NCI-H2227 (cell line): Measurements from ENCODE around the gene FAM222B.
A peak's percentile ranks its signal among the peaks of the same experiment; 100 is the strongest.
"Not testable (repeated sequence)": the region's sequence is repeated elsewhere in the genome, so short reads cannot be mapped to it uniquely, and the experiment has no call there.

Experiments
- DNase-seq: peaks from one replicate; lab custom pipeline; 2025; ENCODE audit not compliant: unreplicated experiment; lab: John Stamatoyannopoulos, UW

Gene FAM222B

DNA sequence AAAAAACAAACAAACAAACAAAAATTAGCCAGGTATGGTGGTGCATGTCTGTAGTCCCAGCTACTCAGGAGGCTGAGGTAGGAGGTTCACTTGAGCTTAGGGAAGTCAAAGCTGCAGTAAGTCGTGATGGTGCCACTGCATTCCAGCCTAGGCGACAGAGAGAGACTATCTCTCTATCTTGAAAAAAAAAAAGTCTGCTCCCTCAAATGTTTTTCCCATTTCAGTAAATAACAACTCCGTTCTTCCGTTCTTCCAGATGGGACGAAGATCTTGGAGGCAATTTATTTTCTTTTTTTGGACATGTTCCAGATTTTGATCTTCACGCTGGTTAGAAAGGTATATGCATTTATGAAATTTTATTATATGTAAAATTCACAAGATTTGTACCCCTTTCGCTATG lies 31.2 kb upstream of the FAM222B start:
- no peak for DNase-seq

DNA sequence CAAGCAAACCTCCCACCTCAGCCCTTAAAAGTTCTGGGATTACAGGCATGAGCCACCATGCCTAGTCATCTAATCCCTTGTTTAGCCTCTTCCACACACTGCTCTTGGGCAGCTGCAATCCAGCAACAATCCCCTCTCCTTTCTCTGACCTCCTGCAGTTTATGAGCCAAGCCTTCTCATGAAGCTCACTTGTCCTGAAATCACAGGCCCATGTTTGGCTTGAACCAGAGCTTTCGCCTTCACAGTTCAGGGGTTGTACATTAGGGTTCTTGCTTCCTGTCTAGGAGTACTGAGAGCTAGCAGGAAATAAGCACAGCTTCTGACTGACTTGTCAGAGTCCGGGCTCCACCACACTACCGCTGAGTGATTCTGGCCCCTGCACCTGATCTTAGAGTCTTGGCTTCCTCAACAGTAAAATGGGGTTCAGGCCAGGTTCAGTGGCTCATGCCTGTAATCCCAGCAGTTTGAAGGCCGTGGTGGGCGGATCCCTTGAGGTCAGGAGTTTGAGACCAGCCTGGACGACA lies 28.5 kb upstream of the FAM222B start:
- no peak for DNase-seq

DNA sequence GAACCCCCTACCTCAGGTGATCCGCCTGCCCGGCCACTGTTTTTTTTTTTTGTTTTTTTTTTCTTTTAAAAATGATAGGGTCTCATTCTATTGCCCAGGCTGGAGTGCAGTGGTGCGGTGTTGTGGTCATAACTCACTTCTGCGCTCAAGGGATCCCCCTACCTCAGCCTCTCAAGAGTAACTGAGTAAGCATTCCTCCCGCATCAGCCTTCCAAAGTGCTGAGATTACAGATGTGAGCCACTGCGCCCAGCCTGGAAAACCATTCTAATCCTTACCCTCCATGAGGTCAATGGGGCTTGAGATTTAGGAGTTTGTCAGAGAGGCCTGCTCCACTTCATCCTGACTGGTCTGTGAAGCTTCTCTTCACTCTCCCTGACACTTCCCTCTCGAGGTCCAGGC lies 24.7 kb upstream of the FAM222B start:
- DNase-seq = no peak

DNA sequence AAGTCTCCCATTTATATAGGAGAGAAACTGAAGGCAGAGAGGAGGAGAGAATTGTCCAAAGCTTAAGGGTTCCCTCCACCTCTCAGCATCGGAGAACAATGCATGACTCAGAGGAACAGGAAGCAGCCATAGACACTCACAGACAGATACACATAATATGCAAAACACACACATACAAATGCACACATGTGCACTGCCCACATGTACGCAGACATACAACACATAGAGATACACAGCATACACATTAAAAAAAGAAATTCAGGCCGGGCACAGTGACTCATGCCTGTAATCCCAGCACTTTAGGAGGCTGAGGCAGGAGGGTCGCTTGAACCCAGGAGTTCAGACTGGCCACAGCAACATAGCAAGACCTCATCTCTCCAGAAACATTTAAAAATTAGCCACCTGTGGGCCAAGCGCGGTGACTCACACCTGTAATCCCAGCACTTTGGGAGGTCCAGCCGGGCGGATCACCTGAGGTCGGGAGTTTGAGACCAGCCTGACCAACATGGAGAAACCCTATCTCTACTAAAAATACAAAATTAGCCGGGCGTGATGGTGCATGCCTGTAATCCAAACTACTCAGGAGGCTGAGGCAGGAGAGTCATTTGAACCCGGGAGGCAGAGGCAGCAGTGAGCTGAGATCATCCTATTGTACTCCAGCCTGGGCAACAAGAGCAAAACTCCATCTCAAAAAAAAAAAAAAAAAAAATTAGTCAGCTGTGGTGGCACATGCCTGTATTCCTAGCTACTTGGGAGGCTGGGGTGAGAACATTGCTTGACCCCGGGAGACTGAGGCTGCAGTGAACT lies 23.6 kb upstream of the FAM222B start:
- no peak for DNase-seq

DNA sequence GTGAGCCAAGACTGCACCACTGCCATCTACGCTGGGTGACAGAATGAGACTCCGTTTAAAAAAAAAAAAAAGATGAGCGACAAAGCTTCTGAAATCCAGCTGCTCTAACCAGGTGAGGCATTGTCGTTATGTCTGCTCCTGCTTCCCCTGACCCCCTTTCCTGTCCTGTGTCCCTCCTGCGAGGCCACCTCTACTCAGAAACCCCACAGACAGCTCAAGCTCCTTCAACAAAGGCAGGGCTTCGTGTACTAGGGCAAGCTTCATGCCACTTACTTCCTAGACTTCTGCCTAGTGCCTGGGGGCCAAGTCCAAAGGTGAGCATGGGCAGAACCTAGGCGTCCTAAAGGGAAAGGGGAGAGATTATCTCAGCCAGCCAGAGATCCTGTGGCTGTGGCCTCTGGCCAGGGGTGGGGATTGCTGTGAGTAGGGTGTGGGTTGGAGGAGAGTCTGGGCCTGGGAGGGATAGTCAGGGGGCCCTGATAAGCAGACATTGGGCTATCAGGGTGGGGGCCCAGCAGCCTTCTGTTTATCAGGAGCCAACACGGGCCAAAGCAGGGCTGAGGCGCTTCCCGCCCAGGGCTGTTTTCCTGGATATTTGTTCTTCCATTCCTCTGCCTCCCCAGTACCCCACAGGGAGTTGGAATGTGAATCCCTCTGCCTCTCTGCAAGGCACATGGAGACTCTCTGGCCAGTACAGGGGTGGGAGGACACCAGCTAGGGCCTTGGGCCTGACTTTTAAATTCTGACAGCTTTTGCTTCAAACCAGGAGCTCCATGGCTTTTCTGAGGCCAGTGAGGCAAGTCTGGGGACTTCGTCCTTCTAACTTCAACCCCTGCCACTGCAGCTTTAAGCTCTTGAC lies 22.6 kb upstream of the FAM222B start:
- no peak for DNase-seq

DNA sequence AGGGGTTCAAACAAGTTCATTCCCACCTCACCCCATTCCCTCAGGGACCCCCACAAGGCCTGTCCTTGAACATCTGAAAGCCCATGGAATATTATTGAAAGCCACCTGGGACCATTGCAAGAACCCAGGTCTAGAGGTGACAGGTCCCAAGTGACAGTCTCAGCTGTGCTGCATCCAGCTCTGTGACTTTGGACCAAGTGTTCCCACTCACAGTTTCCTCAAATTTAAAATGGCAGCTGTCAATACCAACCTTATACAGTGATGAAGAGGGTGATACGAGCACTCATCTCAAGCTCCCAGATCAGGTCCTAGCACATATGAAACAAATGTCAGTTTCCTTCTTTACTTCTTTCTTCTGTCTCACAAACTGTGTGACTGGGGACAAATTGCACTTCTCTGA lies 21.4 kb upstream of the FAM222B start:
- DNase-seq = no peak

DNA sequence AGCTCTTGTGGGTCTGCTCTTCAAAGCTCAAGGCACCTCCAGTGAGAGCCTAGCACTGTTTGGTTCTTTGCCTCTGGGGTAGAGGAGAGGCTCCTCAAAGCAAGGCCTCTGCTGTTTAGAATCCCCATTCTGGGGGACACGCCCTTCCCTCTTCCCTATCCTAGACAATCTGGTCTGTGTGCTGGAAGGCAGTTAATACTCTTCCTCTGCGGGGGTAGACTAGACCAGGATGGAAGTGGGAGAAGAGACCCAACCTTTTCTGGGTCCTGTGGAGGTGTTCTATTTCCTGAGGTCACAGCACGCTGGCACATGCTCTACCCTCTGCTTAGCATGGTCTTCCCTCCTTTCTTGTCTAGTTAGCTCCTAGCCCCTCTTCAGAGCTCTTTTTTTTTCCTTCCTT lies 20.0 kb upstream of the FAM222B start:
- DNase-seq = no peak

DNA sequence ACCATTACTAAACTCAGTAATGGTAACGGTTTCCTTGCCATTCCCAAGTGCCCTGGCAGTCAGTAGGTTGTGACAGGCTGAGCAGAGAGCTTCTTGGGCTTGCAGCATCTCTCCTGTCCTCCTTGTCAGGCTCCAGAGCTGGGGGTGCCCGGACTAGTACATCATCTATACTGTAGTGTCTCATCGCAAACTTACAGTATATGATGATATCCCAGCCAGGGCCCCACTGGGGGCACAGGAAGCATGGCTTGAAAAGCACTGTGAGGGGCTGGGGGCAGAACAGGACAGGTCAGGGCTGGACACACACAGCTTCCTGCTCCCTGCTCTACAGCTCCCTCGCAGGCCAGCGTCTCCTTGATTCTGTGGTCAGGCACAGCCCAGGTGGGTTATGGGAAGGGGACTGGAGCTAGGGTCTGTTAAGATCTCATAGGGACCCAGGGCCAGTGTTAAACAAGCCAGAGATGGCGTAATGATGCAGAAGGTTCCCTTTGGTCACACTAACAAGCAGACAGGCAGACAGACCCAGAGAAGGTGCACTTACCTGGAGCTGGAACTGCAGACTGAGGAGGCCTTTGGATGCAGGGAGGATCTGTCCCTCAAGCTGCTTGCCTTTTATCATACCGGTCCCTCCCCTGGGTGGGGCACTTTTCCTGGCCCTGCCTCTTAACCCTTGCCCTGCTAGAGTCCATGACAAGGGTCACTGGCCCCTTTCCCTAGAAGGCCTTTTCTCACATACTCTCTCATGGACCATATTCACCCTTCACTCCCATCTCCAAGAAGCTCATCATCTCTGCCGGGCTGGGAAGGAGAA lies 19.0 kb upstream of the FAM222B start:
- DNase-seq = no peak

DNA sequence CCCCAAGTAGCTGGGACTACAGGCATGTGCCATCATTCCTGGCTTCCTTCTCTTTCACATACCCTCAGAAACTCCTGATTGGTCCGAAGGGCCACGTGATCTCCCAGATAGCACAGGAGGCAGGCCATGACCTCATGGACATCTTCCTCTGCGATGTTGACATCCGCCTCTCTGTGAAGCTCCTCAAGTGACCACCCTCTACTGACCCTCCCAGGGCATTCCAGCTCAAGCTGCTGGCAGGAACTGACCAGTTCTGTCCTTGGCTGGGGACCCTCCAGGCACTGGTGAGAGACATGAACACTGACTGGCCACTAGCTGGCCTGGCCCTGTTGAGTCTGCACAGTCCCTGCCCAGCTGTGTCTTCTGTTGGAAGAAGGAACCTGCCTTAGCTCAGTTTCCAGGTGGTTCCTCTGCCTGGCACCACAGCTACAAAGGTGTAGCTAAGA lies 17.8 kb upstream of the FAM222B start:
- DNase-seq = no peak

DNA sequence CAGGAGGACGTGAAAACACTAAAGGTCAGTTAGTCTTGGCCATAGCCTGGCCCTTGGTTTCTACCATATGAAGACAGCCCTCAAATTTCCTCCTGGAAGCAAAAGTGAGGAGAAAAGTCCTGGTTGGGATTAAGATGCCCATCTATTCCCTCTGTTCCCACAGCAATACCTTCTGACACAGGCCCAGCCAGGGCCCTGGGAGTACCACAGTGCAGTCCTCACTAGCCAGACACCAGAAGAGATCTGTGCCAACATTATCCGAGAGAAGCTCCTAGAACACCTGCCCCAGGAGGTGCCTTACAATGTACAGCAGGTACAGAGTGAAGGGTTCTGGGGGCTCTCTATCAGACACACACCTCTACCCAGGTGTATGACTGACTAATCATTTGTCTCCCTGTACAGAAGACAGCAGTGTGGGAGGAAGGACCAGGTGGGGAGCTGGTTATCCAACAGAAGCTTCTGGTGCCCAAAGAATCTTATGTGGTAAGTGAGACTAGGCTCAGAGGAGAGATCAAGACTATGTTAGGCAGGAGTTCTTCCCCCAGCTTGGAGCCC lies 16.3 kb upstream of the FAM222B start:
- DNase-seq = no peak

DNA sequence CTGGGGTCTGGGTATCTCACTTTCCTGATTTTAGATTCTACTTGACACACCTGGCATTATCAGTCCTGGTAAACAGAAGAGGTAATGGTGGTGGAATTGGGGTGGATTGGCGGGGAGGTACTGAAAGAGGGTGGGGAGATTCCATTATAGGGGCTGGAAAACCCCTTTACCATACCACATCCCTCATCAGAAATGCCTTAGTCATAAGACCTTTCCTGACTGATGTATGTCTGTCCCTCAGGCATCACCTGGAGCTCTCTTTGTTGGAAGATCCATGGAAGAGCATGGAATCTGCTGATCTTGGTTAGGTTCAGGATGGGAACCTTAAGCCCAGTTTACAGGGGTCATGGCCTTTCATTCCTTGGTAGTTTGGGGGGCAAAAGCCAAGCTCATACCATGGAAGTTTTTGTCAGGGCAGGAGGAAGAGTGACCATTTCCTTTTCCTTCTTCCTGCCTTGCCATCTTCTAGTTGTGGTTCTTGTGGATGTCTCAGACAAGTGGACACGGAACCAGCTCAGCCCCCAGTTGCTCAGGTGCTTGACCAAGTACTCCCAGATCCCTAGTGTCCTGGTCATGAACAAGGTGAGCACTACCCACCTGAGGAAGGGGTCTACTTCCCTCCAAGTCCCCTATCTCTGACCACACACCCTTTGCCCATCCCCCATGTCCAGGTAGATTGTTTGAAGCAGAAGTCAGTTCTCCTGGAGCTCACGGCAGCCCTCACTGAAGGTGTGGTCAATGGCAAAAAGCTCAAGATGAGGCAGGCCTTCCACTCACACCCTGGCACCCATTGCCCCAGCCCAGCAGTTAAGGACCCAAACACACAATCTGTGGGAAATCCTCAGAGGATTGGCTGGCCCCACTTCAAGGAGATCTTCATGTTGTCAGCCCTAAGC lies 15.6 kb upstream of the FAM222B start:
- DNase-seq = no peak

DNA sequence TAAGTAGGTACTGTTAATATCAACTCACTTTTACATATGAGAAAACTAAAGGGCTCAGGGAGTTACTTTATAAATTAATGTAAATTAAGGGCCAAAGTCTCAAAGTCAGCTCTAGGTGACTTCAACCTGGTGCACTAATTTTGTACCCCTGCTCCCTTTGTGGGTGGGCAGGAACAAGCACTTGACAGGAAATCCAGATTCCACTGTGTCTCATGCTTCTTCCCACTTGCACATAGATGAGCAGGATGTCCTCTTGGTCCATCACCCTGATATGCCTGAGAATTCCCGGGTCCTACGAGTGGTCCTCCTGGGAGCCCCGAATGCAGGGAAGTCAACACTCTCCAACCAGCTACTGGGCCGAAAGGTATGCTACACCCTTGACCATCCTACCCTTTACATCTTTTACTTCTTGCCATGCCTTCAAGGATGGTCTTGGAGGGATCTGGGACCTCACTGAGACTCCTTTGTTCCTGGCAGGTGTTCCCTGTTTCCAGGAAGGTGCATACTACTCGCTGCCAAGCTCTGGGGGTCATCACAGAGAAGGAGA lies 13.5 kb upstream of the FAM222B start:
- DNase-seq = no peak

DNA sequence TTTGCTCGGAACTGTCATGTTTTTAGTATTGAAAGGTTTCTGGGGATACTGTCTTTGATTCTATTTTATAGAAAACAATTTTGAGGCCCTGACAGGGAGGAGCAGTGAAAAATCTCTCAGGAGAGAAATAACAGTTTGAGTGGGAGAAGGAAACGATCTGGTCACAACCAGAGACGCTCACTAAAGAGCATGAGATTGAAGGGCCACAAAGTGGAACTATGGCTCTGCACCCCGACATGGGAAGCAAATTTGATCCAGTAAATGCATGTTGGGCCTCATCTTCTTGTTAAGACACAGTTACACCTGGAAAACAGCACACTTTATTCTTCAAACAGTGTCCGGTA lies 12.7 kb upstream of the FAM222B start:
- DNase-seq = no peak

DNA sequence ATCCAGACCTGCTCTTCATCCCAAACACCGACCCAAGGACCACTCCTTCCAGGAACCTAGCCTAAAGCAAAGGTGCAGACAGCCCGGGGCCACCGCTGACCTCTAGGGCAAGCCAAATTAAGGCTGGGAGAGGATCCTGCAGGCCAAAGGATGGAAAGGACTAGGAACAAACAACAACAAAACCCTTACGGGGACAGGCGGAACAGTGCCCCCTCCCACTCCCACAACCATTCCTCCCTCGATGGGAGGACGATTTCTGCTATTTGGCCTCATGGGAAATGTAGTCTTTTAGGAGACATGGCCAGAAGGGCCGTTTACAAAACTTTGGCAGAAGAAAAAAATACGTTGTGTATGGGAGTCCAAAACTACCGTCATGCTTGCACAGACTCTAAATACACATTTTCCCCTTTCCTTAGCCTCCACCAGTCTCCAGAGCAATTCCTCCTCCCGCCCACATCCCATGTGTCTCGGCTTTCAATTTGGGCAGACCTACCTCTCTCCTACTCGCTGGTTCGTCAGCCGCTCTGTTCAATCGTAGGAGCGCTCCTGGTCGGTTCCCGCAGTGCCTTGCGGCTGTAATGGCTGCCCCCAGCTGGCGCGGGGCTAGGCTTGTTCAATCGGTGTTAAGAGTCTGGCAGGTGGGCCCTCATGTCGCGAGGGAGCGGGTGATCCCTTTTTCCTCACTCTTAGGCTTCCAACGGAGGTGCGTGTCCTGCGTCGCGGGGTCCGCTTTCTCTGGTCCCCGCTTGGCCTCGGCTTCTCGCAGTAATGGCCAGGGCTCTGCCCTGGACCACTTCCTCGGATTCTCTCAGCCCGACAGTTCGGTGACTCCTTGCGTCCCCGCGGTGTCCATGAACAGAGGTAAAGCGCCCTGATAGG lies 12.1 kb upstream of the FAM222B start, which contains the start of gene ERAL1:
TSS of gene ERAL1 (plus strand) at position 560 of the 879 bp plus-strand sequence. CDS start at position 579, 19 bp downstream.
- peak; percentile 84 for DNase-seq

DNA sequence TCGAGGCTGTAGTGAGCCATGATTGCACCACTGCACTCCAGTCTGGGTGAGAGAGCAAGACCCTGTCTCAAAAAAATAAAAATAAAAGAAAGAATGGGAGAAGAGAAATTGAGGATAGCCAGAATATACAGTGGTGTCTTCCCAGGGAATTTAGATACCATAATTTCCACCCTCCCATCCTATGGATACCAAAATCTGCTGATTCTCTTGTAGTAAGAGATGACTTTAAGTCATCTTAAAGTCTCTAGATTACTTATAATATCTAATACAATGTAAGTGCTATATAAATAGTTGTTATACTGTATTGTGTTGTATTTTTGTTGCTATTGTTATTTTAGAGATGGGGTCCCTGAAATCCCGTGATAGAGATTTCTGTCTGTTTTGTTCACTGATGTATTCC lies 10.7 kb upstream of the FAM222B start:
- no peak for DNase-seq

DNA sequence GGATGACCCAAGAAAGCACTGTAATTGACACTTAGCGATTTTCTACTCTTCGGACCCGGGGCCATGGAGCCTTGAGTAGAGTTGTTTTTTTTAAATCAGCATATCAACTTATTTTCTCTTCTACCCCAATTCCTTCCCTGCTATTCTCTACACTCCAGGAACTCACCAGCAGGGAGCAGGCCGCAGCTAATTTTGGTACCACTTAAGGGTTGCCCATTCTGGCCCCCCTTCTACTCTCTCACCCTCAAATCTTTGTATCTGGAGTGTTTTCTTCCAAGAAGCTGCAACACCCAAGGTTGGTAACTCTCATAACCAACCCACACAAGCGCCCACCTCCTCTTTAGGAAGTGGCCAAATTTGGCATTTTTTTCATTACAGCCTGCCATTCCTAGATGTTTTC lies 6.7 kb upstream of the FAM222B start:
- DNase-seq = no peak

DNA sequence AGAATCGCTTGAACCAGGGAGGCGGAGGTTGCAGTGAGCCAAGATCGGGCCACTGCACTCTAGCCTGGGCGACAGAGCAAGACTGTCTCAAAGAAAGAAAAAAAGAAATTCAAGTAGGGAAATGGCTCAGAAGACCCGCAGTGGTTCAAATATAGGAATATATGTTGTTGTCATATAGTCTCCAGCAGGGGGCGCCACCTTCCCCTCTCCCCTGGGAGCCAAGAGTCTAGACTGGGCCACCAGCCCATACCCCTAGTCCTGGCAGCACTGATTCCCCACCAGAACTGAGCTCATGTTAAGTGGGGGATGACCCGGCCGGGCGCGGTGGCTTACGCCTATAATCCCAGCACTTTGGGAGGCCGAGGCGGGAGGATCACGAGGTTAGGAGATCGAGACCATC lies 6.1 kb upstream of the FAM222B start:
- DNase-seq = not testable (repeated sequence)

DNA sequence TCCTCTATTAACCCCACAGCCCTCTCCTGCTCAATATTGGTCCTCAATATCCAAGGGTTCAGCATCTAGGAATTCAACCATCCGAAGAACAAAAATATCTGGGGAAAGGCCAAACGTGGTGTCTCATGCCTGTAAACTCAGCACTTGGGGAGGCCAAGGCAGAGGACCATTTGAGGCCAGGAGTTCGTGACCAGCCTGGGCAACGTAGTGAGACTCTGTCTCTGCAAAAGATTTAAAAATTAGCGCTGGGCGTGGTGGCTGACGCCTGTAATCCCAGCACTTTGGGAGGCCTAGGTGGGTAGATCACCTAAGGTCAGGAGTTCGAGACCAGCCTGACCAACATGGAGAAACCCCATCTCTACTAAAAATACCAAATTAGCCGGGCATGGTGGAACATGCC lies 4.1 kb upstream of the FAM222B start:
- DNase-seq = not testable (repeated sequence)

DNA sequence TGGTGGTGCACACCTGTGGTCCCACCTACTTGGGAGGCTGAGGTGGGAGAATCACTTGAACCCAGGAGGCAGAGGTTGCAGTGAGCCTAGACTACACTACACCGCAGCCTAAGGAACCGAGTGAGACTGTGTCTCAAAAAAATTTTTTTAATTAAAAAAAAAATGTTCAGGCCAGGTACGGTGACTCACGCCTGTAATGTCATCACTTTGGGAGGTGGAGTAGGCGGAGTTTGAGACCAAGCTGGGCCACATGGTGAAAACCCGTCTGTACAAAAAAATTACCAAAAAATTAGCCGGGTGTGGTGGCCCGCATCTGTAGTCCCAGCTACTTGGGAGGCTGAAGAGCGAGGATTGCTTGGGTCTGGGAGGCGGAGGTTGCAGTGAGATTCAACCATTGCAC lies 3.6 kb upstream of the FAM222B start:
- no peak for DNase-seq
